Effector CD4-positive, alpha-beta T cell (primary cell): ENCODE measurements around the gene INPP5F.

Experiments used
- DNase-seq: peaks from one replicate; pipeline ENCODE4 v3.0.0-alpha.2; 2020
- total RNA-seq: gene quantifications from one replicate; lab custom pipeline; 2026; lab: John Stamatoyannopoulos, UW

Gene INPP5F
- 52.9 reads per million, percentile 69 among the genes with 10 or more reads in this experiment for total RNA-seq

GRCh38 chr10:119725828-119726675 is at the start of gene INPP5F:
Gene INPP5F, plus strand, starts transcription at chr10:119726050. Its CDS starts 213 bp downstream, at chr10:119726263.
- DNase-seq, result peak; percentile 97

GRCh38 chr10:119677126-119677525 is 48.7 kb upstream of the INPP5F start:
- no peak for DNase-seq

- DNase-seq, result no peak
Measured at GRCh38 chr10:119677904-119678755, 47.7 kb upstream of the INPP5F start.

GRCh38 chr10:119679480-119679829 is 46.4 kb upstream of the INPP5F start:
- DNase-seq, result no peak

- DNase-seq, result no peak
Measured at GRCh38 chr10:119680050-119680449, 45.8 kb upstream of the INPP5F start.

GRCh38 chr10:119680650-119681081 is 45.2 kb upstream of the INPP5F start:
- no peak for DNase-seq

GRCh38 chr10:119686465-119687191 is 39.2 kb upstream of the INPP5F start:
- peak; percentile 81 for DNase-seq

GRCh38 chr10:119687192-119688032 is 38.4 kb upstream of the INPP5F start:
- DNase-seq, result no peak

GRCh38 chr10:119688033-119688508 is 37.8 kb upstream of the INPP5F start:
- DNase-seq, result no peak

- no peak for DNase-seq
Measured at GRCh38 chr10:119689016-119689580, 36.8 kb upstream of the INPP5F start.

GRCh38 chr10:119691726-119692125 is 34.1 kb upstream of the INPP5F start:
- DNase-seq, result no peak

- no peak for DNase-seq
Measured at GRCh38 chr10:119693262-119693957, 32.4 kb upstream of the INPP5F start.

- DNase-seq, result no peak
Measured at GRCh38 chr10:119694608-119695007, 31.2 kb upstream of the INPP5F start.

GRCh38 chr10:119700321-119700954 is 25.4 kb upstream of the INPP5F start:
- no peak for DNase-seq

GRCh38 chr10:119701861-119702260 is 24.0 kb upstream of the INPP5F start:
- DNase-seq, result no peak

- DNase-seq, result no peak
Measured at GRCh38 chr10:119702583-119702982, 23.3 kb upstream of the INPP5F start.

- DNase-seq, result no peak
Measured at GRCh38 chr10:119703903-119704508, 21.8 kb upstream of the INPP5F start.

GRCh38 chr10:119705434-119705831 is 20.4 kb upstream of the INPP5F start:
- DNase-seq, result no peak

- DNase-seq, result no peak
Measured at GRCh38 chr10:119706521-119707278, 19.1 kb upstream of the INPP5F start.
